Neutrophil (primary cell): ENCODE data around the gene PPP1R14B.

ENCODE experiments used
- H3K27ac ChIP-seq: fragments of 200-600 bp; sonication (generic); 2 replicates; pipeline ENCODE4 v1.5.1; 2016; ENCODE audit warnings: mild to moderate bottlenecking, moderate library complexity
- H3K27me3 ChIP-seq: fragments of 200-600 bp; sonication (generic); 2 replicates; pipeline ENCODE4 v1.6.0; 2016; ENCODE audit warnings: mild to moderate bottlenecking
- H3K36me3 ChIP-seq: fragments of 200-600 bp; sonication (generic); 2 replicates; pipeline ENCODE4 v1.5.1; 2017
- H3K4me1 ChIP-seq, 2 experiments: fragments of 200-600 bp in 1 of 2; sonication (generic) in 1 of 2; 1 replicate in 1 of 2; 2 replicates in 1 of 2; pipeline versions ENCODE4 v1.5.1 to v1.6.1; 2013 to 2016; ENCODE audit warnings: low read depth in 1 of 2, low read length in 1 of 2, mild to moderate bottlenecking in 1 of 2, moderate library complexity in 1 of 2; ENCODE audit not compliant: control insufficient read depth in 1 of 2, insufficient read depth in 1 of 2
- H3K4me3 ChIP-seq, 2 experiments: fragments of 200-600 bp in 1 of 2; sonication (generic) in 1 of 2; 1 replicate in 1 of 2; 2 replicates in 1 of 2; pipeline ENCODE4 v1.5.1; 2013 to 2016; ENCODE audit warnings: low read depth in 1 of 2, low read length in 1 of 2, mild to moderate bottlenecking in 1 of 2, moderate library complexity in 1 of 2
- H3K9me3 ChIP-seq: fragments of 200-600 bp; sonication (generic); 2 replicates; pipeline ENCODE4 v1.5.1; 2016
- CTCF ChIP-seq: fragments of 200-600 bp; sonication (generic); IDR thresholded peaks from 2 replicates; pipeline ENCODE4 v1.5.1; 2016; ENCODE audit warnings: antibody characterized with exemption

The PPP1R14B gene

GRCh38 chr11:64232967-64233315 is 13.8 kb downstream of the PPP1R14B start:
- Histone ChIP-seq H3K27ac (no peak overlapping the region), H3K27me3 (peaks cover 24% of the 10 kb centered on the region), H3K9me3 (no peaks in the 10 kb centered on the region), H3K4me3 (no peak overlapping the region), H3K4me1 (peaks cover 55 to 61% of the 10 kb centered on the region in 2 experiments), H3K36me3 (no peaks in the 10 kb centered on the region)
- TF ChIP-seq CTCF = no peak

- no peaks in the 10 kb centered on the region for H3K9me3 ChIP-seq
- TF ChIP-seq CTCF = no peak
- no peak overlapping the region for H3K4me3 ChIP-seq
- H3K27ac ChIP-seq = peak overlapping the region; percentile 97
- H3K27me3 ChIP-seq = peaks cover 24% of the 10 kb centered on the region
- H3K4me1 ChIP-seq = peaks cover 53 to 58% of the 10 kb centered on the region in 2 experiments
- no peaks in the 10 kb centered on the region for H3K36me3 ChIP-seq
Observed at GRCh38 chr11:64232182-64232966, 14.4 kb downstream of the PPP1R14B start.

GRCh38 chr11:64231546-64231945 is 15.2 kb downstream of the PPP1R14B start:
- Histone ChIP-seq H3K27ac (peak overlapping the region; percentile 97), H3K36me3 (no peaks in the 10 kb centered on the region), H3K4me1 (peaks cover 57 to 62% of the 10 kb centered on the region in 2 experiments), H3K4me3 (peak overlapping the region; percentile 77 to 96), H3K27me3 (peaks cover 24% of the 10 kb centered on the region), H3K9me3 (no peaks in the 10 kb centered on the region)
- no peak for TF ChIP-seq CTCF

- Histone ChIP-seq H3K27ac (peak overlapping the region; percentile 97), H3K36me3 (no peaks in the 10 kb centered on the region), H3K4me3 (peak overlapping the region; percentile 77 to 96), H3K27me3 (peaks cover 24% of the 10 kb centered on the region), H3K9me3 (no peaks in the 10 kb centered on the region), H3K4me1 (peaks cover 59 to 64% of the 10 kb centered on the region in 2 experiments)
- TF ChIP-seq CTCF = no peak
Observed at GRCh38 chr11:64230985-64231365, 15.8 kb downstream of the PPP1R14B start.

- Histone ChIP-seq H3K4me3 (peak within 1 kb of the TSS; percentile 77 to 96), H3K9me3 (no peaks in the 10 kb centered on the region), H3K27me3 (peaks cover 20% of the 10 kb centered on the region), H3K4me1 (peaks cover 60 to 68% of the 10 kb centered on the region in 2 experiments), H3K27ac (peak within 1 kb of the TSS; percentile 97), H3K36me3 (no peaks in the 10 kb centered on the region)
- TF ChIP-seq CTCF = no peak
Observed at GRCh38 chr11:64230171-64230984, 16.4 kb downstream of the PPP1R14B start, which contains the start of gene DNAJC4. Gene DNAJC4 (plus strand): TSS chr11:64230548. CDS start chr11:64230855, 307 bp downstream.
